WI38 (cell line): ENCODE results near the gene CCDC148.

Experiments used
- H3K4me3 ChIP-seq: 2 replicates; pipeline ENCODE4 v1.5.1; 2011; ENCODE audit warnings: low read depth, mild to moderate bottlenecking, control low read depth, low read length
- CTCF ChIP-seq: IDR thresholded peaks from 2 replicates; pipeline ENCODE4 v1.5.1; 2012; ENCODE audit warnings: low read depth, mild to moderate bottlenecking, control low read depth, low read length

Gene CCDC148

GRCh38 chr2:158412206-158412605 lies 44.3 kb downstream of the CCDC148 start:
- H3K4me3 ChIP-seq: no peak overlapping the region
- no peak for TF ChIP-seq CTCF

- TF ChIP-seq CTCF: no peak
- no peak overlapping the region for H3K4me3 ChIP-seq
These were observed 44.8 kb downstream of the CCDC148 start for GRCh38 chr2:158411748-158412147.

GRCh38 chr2:158410132-158410531 lies 46.4 kb downstream of the CCDC148 start:
- H3K4me3 ChIP-seq: no peak overlapping the region
- no peak for TF ChIP-seq CTCF

- H3K4me3 ChIP-seq: no peak overlapping the region
- TF ChIP-seq CTCF: no peak
These were observed 49.5 kb downstream of the CCDC148 start for GRCh38 chr2:158407031-158407430.

GRCh38 chr2:158405341-158405740 lies 51.2 kb downstream of the CCDC148 start:
- TF ChIP-seq CTCF: no peak
- H3K4me3 ChIP-seq: no peak overlapping the region

GRCh38 chr2:158403237-158403636 lies 53.3 kb downstream of the CCDC148 start:
- no peak for TF ChIP-seq CTCF
- no peak overlapping the region for H3K4me3 ChIP-seq

- TF ChIP-seq CTCF: no peak
- H3K4me3 ChIP-seq: no peak overlapping the region
These were observed 53.9 kb downstream of the CCDC148 start for GRCh38 chr2:158402665-158403064.
